MM.1S (cell line): Measurements from ENCODE around the gene ARPC1A.
"Not testable (repeated sequence)": the region's sequence is repeated elsewhere in the genome, so short reads cannot be mapped to it uniquely, and the experiment has no call there.

ENCODE experiments used
- EZH2 ChIP-seq: fragments of 300-600 bp; sonication (generic); optimal IDR thresholded peaks from 2 replicates; pipeline ENCODE3; 2017; ENCODE audit warnings: low read depth, mild to moderate bottlenecking, antibody characterized with exemption, low read length, mixed read lengths
- TF ChIP-seq, protein P1 (sequence below): fragments of 300-600 bp; sonication (generic); IDR thresholded peaks from 2 replicates; pipeline ENCODE4 v1.5.1; 2016; ENCODE audit warnings: antibody characterized with exemption, low read length, mixed read lengths

DNA sequence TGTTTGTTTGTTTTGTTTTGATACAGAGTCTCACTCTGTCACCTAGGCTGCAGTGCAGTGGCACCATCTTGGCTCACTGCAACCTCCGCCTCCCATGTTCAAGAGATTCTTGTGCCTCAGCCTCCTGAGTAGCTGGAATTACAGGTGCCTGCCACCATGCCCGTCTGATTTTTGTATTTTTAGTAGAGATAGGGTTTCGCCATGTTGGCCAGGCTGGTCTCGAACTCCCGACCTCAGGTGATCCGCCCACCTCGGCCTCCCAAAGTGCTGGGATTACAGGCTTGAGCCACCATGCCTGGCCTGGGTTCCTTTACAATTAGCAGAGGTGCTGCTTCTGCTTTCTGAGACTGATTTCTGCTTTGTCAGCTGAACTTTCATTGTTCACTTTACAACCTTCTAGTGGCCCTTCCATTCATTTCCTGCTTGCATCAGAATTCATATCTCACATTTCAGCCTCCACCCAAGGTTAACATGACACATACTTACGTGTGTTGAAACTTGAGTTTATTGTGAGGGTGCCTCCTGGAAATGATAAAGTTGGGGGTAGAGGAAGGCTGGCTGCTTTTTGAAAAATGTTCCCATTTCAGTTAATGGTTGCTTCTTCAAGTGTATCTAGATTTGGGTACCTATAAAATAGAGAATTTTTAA is 4.7 kb downstream of the ARPC1A start:
- TF ChIP-seq, protein P1, sequence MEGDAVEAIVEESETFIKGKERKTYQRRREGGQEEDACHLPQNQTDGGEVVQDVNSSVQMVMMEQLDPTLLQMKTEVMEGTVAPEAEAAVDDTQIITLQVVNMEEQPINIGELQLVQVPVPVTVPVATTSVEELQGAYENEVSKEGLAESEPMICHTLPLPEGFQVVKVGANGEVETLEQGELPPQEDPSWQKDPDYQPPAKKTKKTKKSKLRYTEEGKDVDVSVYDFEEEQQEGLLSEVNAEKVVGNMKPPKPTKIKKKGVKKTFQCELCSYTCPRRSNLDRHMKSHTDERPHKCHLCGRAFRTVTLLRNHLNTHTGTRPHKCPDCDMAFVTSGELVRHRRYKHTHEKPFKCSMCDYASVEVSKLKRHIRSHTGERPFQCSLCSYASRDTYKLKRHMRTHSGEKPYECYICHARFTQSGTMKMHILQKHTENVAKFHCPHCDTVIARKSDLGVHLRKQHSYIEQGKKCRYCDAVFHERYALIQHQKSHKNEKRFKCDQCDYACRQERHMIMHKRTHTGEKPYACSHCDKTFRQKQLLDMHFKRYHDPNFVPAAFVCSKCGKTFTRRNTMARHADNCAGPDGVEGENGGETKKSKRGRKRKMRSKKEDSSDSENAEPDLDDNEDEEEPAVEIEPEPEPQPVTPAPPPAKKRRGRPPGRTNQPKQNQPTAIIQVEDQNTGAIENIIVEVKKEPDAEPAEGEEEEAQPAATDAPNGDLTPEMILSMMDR = not testable (repeated sequence)
- not testable (repeated sequence) for TF ChIP-seq EZH2
